Activated CD4-positive, alpha-beta T cell treated with anti-CD3 and anti-CD28 coated beads for 36 hours (primary cell): ENCODE measurements around the gene UBALD1. TPM values are rescaled to one million over a fixed set of nuclear protein-coding genes. Genes with fewer than 3 reads are reported as not detected.
A peak's percentile ranks its signal among the peaks of the same experiment; 100 is the strongest.

Experiments
- ATAC-seq: fragments of 200-7000 bp; cut with Tn5 transposase; one replicate; pipeline ENCODE4 v1.10.0; 2021; ENCODE audit warnings: mild to moderate bottlenecking, moderate library complexity
- CTCF ChIA-PET: fragments of 350-600 bp; sonication (Branson Sonifier 250); formaldehyde crosslinking; loops from one replicate; lab custom pipeline; 2021; ENCODE audit warnings: antibody characterized with exemption; lab: Charles Lee
- POLR2A ChIA-PET: fragments of 350-600 bp; sonication (Branson Sonifier 250); formaldehyde crosslinking; loops from one replicate; lab custom pipeline; 2021; ENCODE audit warnings: antibody characterized with exemption, inconsistent platforms; lab: Charles Lee
- DNase-seq: peaks from one replicate; pipeline ENCODE4 v3.0.0-alpha.2; 2020
- H3K27ac Mint-ChIP-seq: one replicate; pipeline ENCODE4 v1.8.0; 2021; ENCODE audit warnings: mixed read lengths
- H3K27me3 Mint-ChIP-seq: one replicate; pipeline ENCODE4 v1.8.0; 2021; ENCODE audit warnings: mixed read lengths
- H3K36me3 Mint-ChIP-seq: one replicate; pipeline ENCODE4 v1.8.0; 2021; ENCODE audit warnings: low read depth, mixed read lengths
- H3K4me1 Mint-ChIP-seq: one replicate; pipeline ENCODE4 v1.8.0; 2021; ENCODE audit warnings: mixed read lengths
- H3K4me3 Mint-ChIP-seq: one replicate; pipeline ENCODE4 v1.8.0; 2021; ENCODE audit warnings: mild to moderate bottlenecking, moderate library complexity, mixed read lengths
- H3K9me3 Mint-ChIP-seq: one replicate; pipeline ENCODE4 v1.8.0; 2021; ENCODE audit warnings: low read depth, mixed read lengths
- intact Hi-C, 2 experiments: fragments of 100-400 bp; cut with DNase I in 1 of 2; cut with micrococcal nuclease in 1 of 2; formaldehyde crosslinking; loops; one replicate each; pipeline versions ENCODE4 v1.14.2 to v1.15.1; 2022 to 2024; cut with DNase I, micrococcal nuclease
- total RNA-seq, 2 experiments: library from RNA; stranded (reverse); gene quantifications; one replicate each; pipeline ENCODE4 v1.2.3, GENCODE V29; 2021

UBALD1 gene
- total RNA-seq, 2 experiments from 2014 or later = 9.7 to 10.2 TPM

- CTCF ChIA-PET = interaction anchor here (2.1 kb wide), 1 partner anchor 15 kb away, joined by 9 read pairs; no protein-coding TSS in a partner anchor
- Mint-ChIP-seq H3K27ac (no peak overlapping the region), H3K36me3 (no peaks in the 10 kb centered on the region), H3K4me3 (no peak overlapping the region), H3K27me3 (no peaks in the 10 kb centered on the region), H3K4me1 (peaks cover 7% of the 10 kb centered on the region), H3K9me3 (no peaks in the 10 kb centered on the region)
- ATAC-seq (no peak), DNase-seq (no peak)
- POLR2A ChIA-PET = no interaction called here
- intact Hi-C loops = no loop called here
Observed at GRCh38 chr16:4570688-4571321, 43.9 kb downstream of the UBALD1 start.

DNA sequence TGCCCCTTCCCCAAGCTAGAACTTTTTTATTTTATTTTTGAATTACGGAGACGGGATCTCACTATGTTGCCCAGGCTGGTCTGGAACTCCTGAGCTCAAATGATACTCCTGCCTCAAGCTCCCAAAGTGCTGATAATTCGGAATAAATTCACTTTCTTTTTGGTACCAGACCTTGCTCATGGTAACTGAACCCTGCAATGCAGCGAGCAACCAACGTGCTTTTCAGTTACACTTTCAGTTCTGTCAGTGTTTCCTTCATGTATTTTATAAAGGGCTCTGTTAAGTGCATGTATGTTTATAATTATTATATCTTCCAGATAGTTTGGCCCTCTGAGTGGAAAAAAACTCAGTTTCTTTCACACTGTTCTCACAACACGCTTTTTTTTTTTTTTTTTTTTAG lies 44.6 kb downstream of the UBALD1 start:
- ATAC-seq (no peak), DNase-seq (no peak)
- Mint-ChIP-seq H3K27me3 (no peaks in the 10 kb centered on the region), H3K9me3 (no peaks in the 10 kb centered on the region), H3K4me1 (peaks cover 7% of the 10 kb centered on the region), H3K36me3 (no peaks in the 10 kb centered on the region), H3K4me3 (no peak overlapping the region), H3K27ac (no peak overlapping the region)
- intact Hi-C loops = no loop called here
- ChIA-PET CTCF (interaction anchor here (0.8 to 2.1 kb wide), 2 partner anchors 15 to 73 kb away, joined by 3 to 9 read pairs; no protein-coding TSS in a partner anchor), POLR2A (no interaction called here)

DNA sequence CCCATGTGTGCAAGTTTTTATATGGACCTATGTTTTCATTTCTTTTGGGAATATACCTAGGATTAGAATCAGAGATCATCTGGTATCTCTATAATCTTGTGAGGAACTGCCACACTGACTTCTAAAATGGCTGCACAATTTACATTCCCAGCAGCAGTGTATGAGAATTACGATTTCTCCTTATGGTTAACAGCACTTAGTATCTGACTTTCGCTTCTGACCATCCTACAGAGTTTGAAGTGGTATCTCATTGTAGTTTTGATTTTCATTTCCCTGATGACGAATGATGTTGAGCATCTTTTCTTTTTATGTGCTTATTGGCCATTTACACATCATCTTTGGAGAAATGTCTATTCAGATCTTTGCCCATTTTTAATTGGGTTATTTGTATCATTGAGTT lies 48.5 kb downstream of the UBALD1 start:
- CTCF ChIA-PET = interaction anchor here (0.8 to 1.0 kb wide), 2 partner anchors 20 to 61 kb away, joined by 3 read pairs; no protein-coding TSS in a partner anchor
- Mint-ChIP-seq H3K27me3 (no peaks in the 10 kb centered on the region), H3K4me1 (peaks cover 7% of the 10 kb centered on the region), H3K9me3 (no peaks in the 10 kb centered on the region), H3K27ac (no peak overlapping the region), H3K4me3 (no peak overlapping the region), H3K36me3 (no peaks in the 10 kb centered on the region)
- intact Hi-C loops = no loop called here
- POLR2A ChIA-PET = no interaction called here
- peak; percentile 57 for ATAC-seq
- no peak for DNase-seq

GRCh38 chr16:4564661-4565267 lies 49.9 kb downstream of the UBALD1 start:
- ChIA-PET POLR2A (interaction anchor here (0.6 kb wide), 1 partner anchor 9 kb away, joined by 4 read pairs; no protein-coding TSS in a partner anchor), CTCF (interaction anchor here (0.6 kb wide), 1 partner anchor 214 kb away, joined by 3 read pairs; no protein-coding TSS in a partner anchor)
- no peaks in the 10 kb centered on the region for H3K27me3 Mint-ChIP-seq

GRCh38 chr16:4561596-4561995 lies 53.1 kb downstream of the UBALD1 start:
- Mint-ChIP-seq H3K4me1 (peaks cover 7% of the 10 kb centered on the region), H3K36me3 (no peaks in the 10 kb centered on the region), H3K4me3 (no peak overlapping the region), H3K9me3 (no peaks in the 10 kb centered on the region), H3K27ac (no peak overlapping the region), H3K27me3 (no peaks in the 10 kb centered on the region)
- intact Hi-C loops = no loop called here
- ATAC-seq (no peak), DNase-seq (no peak)
- ChIA-PET CTCF (interaction anchor here (0.6 to 2.4 kb wide), 6 partner anchors 13 to 411 kb away, joined by 3 to 11 read pairs (median 3); no protein-coding TSS in a partner anchor), POLR2A (no interaction called here)

More at GRCh38 chr16:4564661-4565267, 49.9 kb downstream of the UBALD1 start:
- intact Hi-C loops = no loop called here
- H3K4me1 Mint-ChIP-seq = peaks cover 7% of the 10 kb centered on the region
- ATAC-seq (no peak), DNase-seq (no peak)
- H3K36me3 Mint-ChIP-seq = no peaks in the 10 kb centered on the region
- no peak overlapping the region for H3K27ac Mint-ChIP-seq
- H3K4me3 Mint-ChIP-seq = no peak overlapping the region
- H3K9me3 Mint-ChIP-seq = no peaks in the 10 kb centered on the region

Other genes with a start within 250 kb of the UBALD1 start
- gene VASN, start 243.0 kb downstream of the UBALD1 start, total RNA-seq = not detected
- 10 to 100 TPM; 65.0 to 67.1 TPM for gene CORO7, start 198.3 kb downstream of the UBALD1 start, total RNA-seq
- gene DNAJA3, start 189.0 kb downstream of the UBALD1 start, total RNA-seq = 100 to 1,000 TPM in 1 of 2 experiments, 10 to 100 TPM in 1; 93.9 to 102 TPM
- 10 to 100 TPM; 27.1 to 29.5 TPM for gene NMRAL1, start 140.3 kb downstream of the UBALD1 start, total RNA-seq
- gene HMOX2, start 138.5 kb downstream of the UBALD1 start, total RNA-seq = 10 to 100 TPM; 67.7 to 80.2 TPM
- gene CDIP1, start 76.1 kb downstream of the UBALD1 start, total RNA-seq = 10 to 100 TPM; 28.3 to 30.2 TPM
- gene C16orf96, start 58.5 kb downstream of the UBALD1 start, total RNA-seq = under 1 TPM; 0.09 to 0.18 TPM
- gene MGRN1, start 9.9 kb upstream of the UBALD1 start, total RNA-seq = 10 to 100 TPM; 65.0 to 75.4 TPM
- gene NUDT16L1, start 78.7 kb upstream of the UBALD1 start, total RNA-seq = 10 to 100 TPM; 16.4 to 22.5 TPM
- 10 to 100 TPM; 12.1 to 14.1 TPM for gene ANKS3, start 119.4 kb upstream of the UBALD1 start, total RNA-seq
- under 1 TPM; 0.11 to 0.16 TPM for gene DNAAF8, start 119.6 kb upstream of the UBALD1 start, total RNA-seq
- 10 to 100 TPM; 10.3 to 11.6 TPM for gene ZNF500, start 152.3 kb upstream of the UBALD1 start, total RNA-seq
- not detected for gene SEPTIN12, start 173.5 kb upstream of the UBALD1 start, total RNA-seq
- not detected for gene SMIM22, start 180.5 kb upstream of the UBALD1 start, total RNA-seq
- 1 to 10 TPM; 3.7 to 7.3 TPM for gene ROGDI, start 187.7 kb upstream of the UBALD1 start, total RNA-seq
- gene GLYR1, start 232.4 kb upstream of the UBALD1 start, total RNA-seq = 10 to 100 TPM; 76.9 to 78.4 TPM
- gene UBN1, start 232.6 kb upstream of the UBALD1 start, total RNA-seq = 10 to 100 TPM; 19.3 to 23.0 TPM